ENCODE measurements around the gene HTR2A. TPM values are rescaled to one million over a fixed set of nuclear protein-coding genes. Genes with fewer than 3 reads are reported as not detected.

HTR2A gene
- total RNA-seq (2022; extraction: Qiagen RNA extraction; ENCODE audit: low read depth): not detected in 5 replicates

DNA sequence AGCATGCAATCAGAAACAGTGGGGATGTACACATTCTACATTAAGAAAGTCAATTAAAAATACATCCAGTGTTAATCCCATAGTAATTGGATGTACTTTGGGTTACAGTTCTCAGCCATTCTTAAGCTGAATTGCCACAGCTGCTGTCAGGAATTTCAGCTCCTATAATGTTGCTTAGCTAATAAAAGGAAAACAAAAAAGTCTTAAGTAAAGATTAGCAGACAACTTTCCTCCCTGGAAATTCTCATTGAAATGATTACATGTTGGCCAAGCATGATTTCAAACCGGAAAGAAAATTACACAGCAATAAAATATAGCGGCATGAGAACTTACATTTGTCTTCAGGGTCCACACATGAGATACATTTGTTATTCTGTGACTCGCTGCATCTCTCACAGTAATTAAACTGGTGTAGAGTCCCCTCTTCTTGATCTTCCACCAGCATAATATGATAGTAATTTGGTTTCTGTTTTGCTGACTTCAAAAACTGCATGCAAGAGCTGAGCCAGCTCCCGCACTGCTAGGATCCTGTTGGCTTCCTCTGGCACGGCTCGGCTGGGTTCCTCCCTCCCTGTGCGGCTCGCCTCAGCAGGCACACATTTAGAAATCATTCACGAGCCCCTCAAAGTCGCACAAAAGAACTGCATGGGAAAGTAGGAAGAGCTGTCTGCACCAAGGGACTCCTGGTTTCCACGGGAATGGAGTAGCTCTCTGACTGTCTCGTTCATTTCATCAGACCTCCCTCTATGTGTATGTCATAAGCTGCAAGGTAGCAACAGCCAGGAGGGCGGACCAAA is at the start of gene HTR2A:
Gene HTR2A (minus strand): TSS at position 713 of the 797 bp plus-strand sequence. CDS start 1,147 bp downstream, outside the sequence.

DNA sequence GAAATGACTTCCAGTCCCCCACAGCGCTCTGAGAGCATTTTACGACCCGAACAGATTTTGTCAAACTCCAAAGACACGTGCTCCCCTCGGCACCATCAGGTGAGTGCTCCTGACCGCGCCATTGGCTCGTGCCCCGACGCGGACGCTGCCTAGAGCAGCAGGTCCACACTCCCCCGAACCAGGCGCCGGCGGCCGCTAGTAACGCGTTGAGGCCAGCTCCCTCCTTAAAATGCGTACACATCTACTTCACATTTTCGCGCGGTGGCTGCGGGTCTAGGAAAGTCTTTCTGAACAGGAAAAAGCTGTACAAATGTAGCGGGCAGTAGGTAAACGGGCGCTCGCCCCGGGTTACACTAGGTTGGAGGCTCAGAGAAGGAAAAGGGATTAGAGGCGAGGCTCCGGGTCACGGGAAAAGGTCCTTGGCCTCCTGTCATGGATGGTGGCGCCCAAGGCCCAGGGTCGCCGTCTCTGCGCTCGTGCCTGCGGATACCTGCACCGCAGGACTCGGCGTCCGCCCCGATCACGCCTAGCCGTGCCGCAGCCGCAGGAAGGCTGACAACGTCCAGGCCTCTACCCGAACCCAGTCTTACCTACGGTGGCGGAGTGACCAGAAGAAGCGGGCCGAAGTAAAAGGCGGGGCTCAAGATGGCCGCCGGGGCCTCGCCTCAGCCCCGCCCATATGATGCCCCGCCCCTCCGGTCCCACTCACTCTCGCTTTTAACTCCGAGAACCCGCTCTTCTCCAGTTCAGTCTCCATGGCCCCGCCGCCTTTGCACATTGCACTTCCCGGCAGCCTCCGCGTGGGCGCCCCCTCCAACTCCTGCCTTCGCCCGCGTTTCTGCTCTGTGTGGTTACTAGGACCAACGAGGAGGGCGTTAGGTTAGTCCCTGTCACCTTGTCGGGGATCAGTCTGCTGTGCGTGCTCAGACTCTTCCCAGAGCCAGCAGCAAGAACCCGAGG is 100.1 kb downstream of the HTR2A start, which contains the start of gene ESD:
Gene ESD (minus strand): TSS at position 647 of the 960 bp plus-strand sequence. CDS start 5,748 bp downstream, outside the sequence.

Other genes starting within 250 kb of the HTR2A start
- 78.0 to 97.6 TPM (median 83.8 TPM) in 5 replicates for gene ESD, start 99.9 kb downstream of the HTR2A start, total RNA-seq (2022; extraction: Qiagen RNA extraction; ENCODE audit: low read depth)